K562 (cell line): ENCODE results near the gene CELF4. TPM values are rescaled to one million over a fixed set of nuclear protein-coding genes. Genes with fewer than 3 reads are reported as not detected.
A peak's percentile ranks its signal among the peaks of the same experiment; 100 is the strongest.

Experiments used
- CHD4 ChIP-seq: fragments of 200-600 bp; sonication (generic); IDR thresholded peaks from 3 replicates; pipeline ENCODE4 v1.6.1; 2012; ENCODE audit warnings: low read depth, mild to moderate bottlenecking, mixed read lengths, low read length, inconsistent platforms; ENCODE audit not compliant: insufficient read depth, insufficient replicate concordance, poor library complexity, severe bottlenecking
- FOSL1 ChIP-seq: fragments of 200-800 bp; sonication (Bioruptor generic); conservative IDR thresholded peaks from 2 replicates; pipeline ENCODE4 v1.6.1; 2016; ENCODE audit warnings: missing genetic modification characterization, missing compliant biosample characterization
- GABPB1 ChIP-seq: sonication (generic); formaldehyde crosslinking; IDR thresholded peaks from 2 replicates; pipeline ENCODE4 v1.8.0; 2022; ENCODE audit warnings: mild to moderate bottlenecking, missing genetic modification reagents
- KLF6 ChIP-seq: fragments of 250-450 bp; sonication (Bioruptor Pico); IDR thresholded peaks from 2 replicates; pipeline ENCODE4 v1.4.0; 2020; ENCODE audit warnings: mild to moderate bottlenecking, moderate library complexity, borderline replicate concordance
- PTBP1 ChIP-seq: fragments of 200-400 bp; formaldehyde crosslinking; IDR thresholded peaks from 2 replicates; pipeline ENCODE4 v1.6.1; 2017; ENCODE audit warnings: low read depth, low read length
- RBM39 ChIP-seq: fragments of 200-400 bp; formaldehyde crosslinking; optimal IDR thresholded peaks from 2 replicates; pipeline ENCODE3; 2018; ENCODE audit warnings: low read depth, low read length
- SNAPC5 ChIP-seq: fragments of 250-450 bp; sonication (Bioruptor Pico); IDR thresholded peaks from 2 replicates; pipeline ENCODE4 v1.8.0; 2021; ENCODE audit warnings: moderate library complexity, mild to moderate bottlenecking, inconsistent platforms
- SUPT5H ChIP-seq: fragments of 450-650 bp; IDR thresholded peaks from 2 replicates; pipeline ENCODE4 v1.6.1; 2016
- TCFL5 ChIP-seq: fragments of 250-450 bp; sonication (Bioruptor Pico); conservative IDR thresholded peaks from 2 replicates; pipeline ENCODE4 v1.6.1; 2021; ENCODE audit warnings: mild to moderate bottlenecking, moderate library complexity, matching md5 sums
- TFAM ChIP-seq: fragments of 250-450 bp; sonication (Bioruptor Pico); conservative IDR thresholded peaks from 2 replicates; pipeline ENCODE4 v1.5.0; 2021; ENCODE audit warnings: mild to moderate bottlenecking, moderate library complexity
- XRCC3 ChIP-seq: fragments of 450-650 bp; IDR thresholded peaks from 2 replicates; pipeline ENCODE4 v1.6.1; 2017; ENCODE audit warnings: mild to moderate bottlenecking, moderate library complexity
- ZFP30 ChIP-seq: fragments of 250-450 bp; sonication (Bioruptor Pico); IDR thresholded peaks from 2 replicates; pipeline ENCODE4 v1.8.0; 2022; ENCODE audit warnings: moderate library complexity, mild to moderate bottlenecking, inconsistent platforms, borderline replicate concordance
- ZFX ChIP-seq: sonication (generic); formaldehyde crosslinking; IDR thresholded peaks from 2 replicates; pipeline ENCODE4 v1.8.0; 2022; ENCODE audit warnings: mild to moderate bottlenecking, missing genetic modification reagents, moderate library complexity
- ZNF143 ChIP-seq: sonication (generic); formaldehyde crosslinking; IDR thresholded peaks from 2 replicates; pipeline ENCODE4 v1.9.0; 2022; ENCODE audit warnings: mild to moderate bottlenecking, missing genetic modification reagents
- ZNF146 ChIP-seq: IDR thresholded peaks from one replicate; pipeline ENCODE4 v1.6.1; 2018; ENCODE audit warnings: missing compliant biosample characterization; ENCODE audit not compliant: unreplicated experiment
- ZNF253 ChIP-seq: fragments of 250-450 bp; sonication (Bioruptor Pico); conservative IDR thresholded peaks from 2 replicates; pipeline ENCODE4 v1.6.1; 2021; ENCODE audit warnings: mild to moderate bottlenecking
- ZNF561 ChIP-seq: fragments of 450-650 bp; formaldehyde crosslinking; conservative IDR thresholded peaks from 2 replicates; pipeline ENCODE4 v1.4.0; 2020; ENCODE audit warnings: mild to moderate bottlenecking, moderate library complexity
- ZNF695 ChIP-seq: fragments of 450-650 bp; formaldehyde crosslinking; IDR thresholded peaks from 2 replicates; pipeline ENCODE4 v1.4.0; 2020; ENCODE audit warnings: mild to moderate bottlenecking, moderate library complexity
- polyA plus RNA-seq, 8 experiments: library from polyadenylated mRNA; depleted of rRNA in 4 of 8; stranded (reverse) in 5 of 8; unstranded in 3 of 8; fragments of >200 nt; fragmentation: Nextera tagmentation in 2 of 8; fragmentation: Illumina TruSeq in 1 of 8; extraction: Ambion mirVana in 2 of 8; extraction: Trizol in 1 of 8; gene quantifications; 2 replicates each; pipeline versions ENCODE4 v1.2.1 to v1.2.3, GENCODE V29; 2011 to 2014; ENCODE audit warnings: inconsistent platforms in 1 of 8, missing spikeins in 1 of 8
- total RNA-seq, 7 experiments: library from RNA; depleted of rRNA in 6 of 7; stranded (reverse); fragments of >200 nt in 6 of 7; fragmentation: Illumina TruSeq in 2 of 7; extraction: Trizol in 2 of 7; gene quantifications; 2 replicates each; pipeline versions ENCODE4 v1.2.1 to v1.2.3, GENCODE V29; 2011 to 2021; ENCODE audit warnings: low replicate concordance in 1 of 7
- TF ChIP-seq, protein P1 (sequence below): fragments of 250-450 bp; sonication (Bioruptor Pico); IDR thresholded peaks from 2 replicates; pipeline ENCODE4 v1.4.0; 2020; ENCODE audit warnings: mild to moderate bottlenecking, moderate library complexity, borderline replicate concordance
- TF ChIP-seq, protein P2 (sequence below): fragments of 450-650 bp; IDR thresholded peaks from 2 replicates; pipeline ENCODE4 v1.6.1; 2016; ENCODE audit warnings: borderline replicate concordance
- TF ChIP-seq, protein P3 (sequence below), 3 experiments: IDR thresholded peaks in 2 of 3; conservative IDR thresholded peaks in 1 of 3; 2 replicates each; pipeline ENCODE4 v1.5.1; 2011 to 2012; ENCODE audit warnings: low read length in 3 of 3, mild to moderate bottlenecking in 3 of 3, control low read depth in 2 of 3, improper control_type of control experiment in 1 of 3, inconsistent platforms in 1 of 3, low read depth in 1 of 3, mixed read lengths in 1 of 3, moderate library complexity in 1 of 3; ENCODE audit not compliant: insufficient read depth in 2 of 3

Gene CELF4
- total and polyA plus RNA-seq, 9 of the 15 experiments (the other 6 are each of a cell fraction or from before 2014, with no cell fraction given) = 0.04 to 0.24 (median 0.07) TPM; not detected in 3

DNA sequence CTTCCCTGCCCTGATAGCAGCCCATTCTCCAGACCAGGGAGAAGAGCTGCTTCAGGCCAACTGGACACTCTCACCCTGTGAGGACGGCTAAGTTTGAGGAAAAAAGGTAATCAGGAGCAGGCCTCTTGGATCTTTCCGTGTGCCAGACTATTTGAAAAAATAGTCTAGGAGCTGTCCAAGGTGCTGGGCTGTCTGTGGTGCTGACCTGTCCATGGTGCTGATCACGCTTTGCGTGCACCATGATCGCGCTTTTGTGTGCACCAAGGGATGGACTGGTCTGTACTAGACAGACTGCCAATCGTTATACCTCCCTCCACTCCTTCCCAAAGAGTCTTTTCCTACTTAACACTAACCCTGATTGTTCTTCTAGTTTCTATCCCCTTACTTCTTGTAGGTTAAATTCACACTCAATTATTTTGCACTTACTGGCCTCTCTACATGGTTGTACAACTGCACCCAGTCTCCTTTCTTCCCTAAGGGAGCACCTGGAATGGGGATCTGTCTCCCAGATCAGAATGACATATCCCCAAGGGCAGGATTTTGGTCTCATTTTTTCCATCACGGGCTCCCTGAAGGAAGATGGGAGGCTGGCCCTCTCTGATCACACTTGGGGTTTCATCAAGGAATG lies 295.4 kb downstream of the CELF4 start (continued):
- TF ChIP-seq, protein P1, sequence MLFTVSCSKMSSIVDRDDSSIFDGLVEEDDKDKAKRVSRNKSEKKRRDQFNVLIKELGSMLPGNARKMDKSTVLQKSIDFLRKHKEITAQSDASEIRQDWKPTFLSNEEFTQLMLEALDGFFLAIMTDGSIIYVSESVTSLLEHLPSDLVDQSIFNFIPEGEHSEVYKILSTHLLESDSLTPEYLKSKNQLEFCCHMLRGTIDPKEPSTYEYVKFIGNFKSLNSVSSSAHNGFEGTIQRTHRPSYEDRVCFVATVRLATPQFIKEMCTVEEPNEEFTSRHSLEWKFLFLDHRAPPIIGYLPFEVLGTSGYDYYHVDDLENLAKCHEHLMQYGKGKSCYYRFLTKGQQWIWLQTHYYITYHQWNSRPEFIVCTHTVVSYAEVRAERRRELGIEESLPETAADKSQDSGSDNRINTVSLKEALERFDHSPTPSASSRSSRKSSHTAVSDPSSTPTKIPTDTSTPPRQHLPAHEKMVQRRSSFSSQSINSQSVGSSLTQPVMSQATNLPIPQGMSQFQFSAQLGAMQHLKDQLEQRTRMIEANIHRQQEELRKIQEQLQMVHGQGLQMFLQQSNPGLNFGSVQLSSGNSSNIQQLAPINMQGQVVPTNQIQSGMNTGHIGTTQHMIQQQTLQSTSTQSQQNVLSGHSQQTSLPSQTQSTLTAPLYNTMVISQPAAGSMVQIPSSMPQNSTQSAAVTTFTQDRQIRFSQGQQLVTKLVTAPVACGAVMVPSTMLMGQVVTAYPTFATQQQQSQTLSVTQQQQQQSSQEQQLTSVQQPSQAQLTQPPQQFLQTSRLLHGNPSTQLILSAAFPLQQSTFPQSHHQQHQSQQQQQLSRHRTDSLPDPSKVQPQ (CRISPR knock-in tag) = no peak
- TF ChIP-seq GABPB1 (CRISPR knock-in tag) (peak; percentile 88), SNAPC5 (CRISPR knock-in tag) (no peak), ZNF253 (no peak), ZFX (CRISPR knock-in tag) (peak; percentile 52), ZNF146 (CRISPR knock-in tag) (peak; percentile 76), FOSL1 (tag) (no peak), PTBP1 (no peak), XRCC3 (no peak), RBM39 (peak; percentile 41), SUPT5H (no peak), TCFL5 (CRISPR knock-in tag) (no peak; the same call in 1 of the 2 replicates), KLF6 (CRISPR knock-in tag) (peak; percentile 86; the same call in 1 of the 2 replicates), ZNF695 (CRISPR knock-in tag) (no peak), ZNF143 (CRISPR knock-in tag) (peak; percentile 55; the same call in 1 of the 2 replicates), ZNF561 (CRISPR knock-in tag) (no peak), ZFP30 (CRISPR knock-in tag) (no peak), TFAM (CRISPR knock-in tag) (no peak), CHD4 (no peak)
- TF ChIP-seq, protein P2, sequence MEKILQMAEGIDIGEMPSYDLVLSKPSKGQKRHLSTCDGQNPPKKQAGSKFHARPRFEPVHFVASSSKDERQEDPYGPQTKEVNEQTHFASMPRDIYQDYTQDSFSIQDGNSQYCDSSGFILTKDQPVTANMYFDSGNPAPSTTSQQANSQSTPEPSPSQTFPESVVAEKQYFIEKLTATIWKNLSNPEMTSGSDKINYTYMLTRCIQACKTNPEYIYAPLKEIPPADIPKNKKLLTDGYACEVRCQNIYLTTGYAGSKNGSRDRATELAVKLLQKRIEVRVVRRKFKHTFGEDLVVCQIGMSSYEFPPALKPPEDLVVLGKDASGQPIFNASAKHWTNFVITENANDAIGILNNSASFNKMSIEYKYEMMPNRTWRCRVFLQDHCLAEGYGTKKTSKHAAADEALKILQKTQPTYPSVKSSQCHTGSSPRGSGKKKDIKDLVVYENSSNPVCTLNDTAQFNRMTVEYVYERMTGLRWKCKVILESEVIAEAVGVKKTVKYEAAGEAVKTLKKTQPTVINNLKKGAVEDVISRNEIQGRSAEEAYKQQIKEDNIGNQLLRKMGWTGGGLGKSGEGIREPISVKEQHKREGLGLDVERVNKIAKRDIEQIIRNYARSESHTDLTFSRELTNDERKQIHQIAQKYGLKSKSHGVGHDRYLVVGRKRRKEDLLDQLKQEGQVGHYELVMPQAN = peak; percentile 46; the same call in 1 of the 2 replicates
- TF ChIP-seq, protein P3, sequence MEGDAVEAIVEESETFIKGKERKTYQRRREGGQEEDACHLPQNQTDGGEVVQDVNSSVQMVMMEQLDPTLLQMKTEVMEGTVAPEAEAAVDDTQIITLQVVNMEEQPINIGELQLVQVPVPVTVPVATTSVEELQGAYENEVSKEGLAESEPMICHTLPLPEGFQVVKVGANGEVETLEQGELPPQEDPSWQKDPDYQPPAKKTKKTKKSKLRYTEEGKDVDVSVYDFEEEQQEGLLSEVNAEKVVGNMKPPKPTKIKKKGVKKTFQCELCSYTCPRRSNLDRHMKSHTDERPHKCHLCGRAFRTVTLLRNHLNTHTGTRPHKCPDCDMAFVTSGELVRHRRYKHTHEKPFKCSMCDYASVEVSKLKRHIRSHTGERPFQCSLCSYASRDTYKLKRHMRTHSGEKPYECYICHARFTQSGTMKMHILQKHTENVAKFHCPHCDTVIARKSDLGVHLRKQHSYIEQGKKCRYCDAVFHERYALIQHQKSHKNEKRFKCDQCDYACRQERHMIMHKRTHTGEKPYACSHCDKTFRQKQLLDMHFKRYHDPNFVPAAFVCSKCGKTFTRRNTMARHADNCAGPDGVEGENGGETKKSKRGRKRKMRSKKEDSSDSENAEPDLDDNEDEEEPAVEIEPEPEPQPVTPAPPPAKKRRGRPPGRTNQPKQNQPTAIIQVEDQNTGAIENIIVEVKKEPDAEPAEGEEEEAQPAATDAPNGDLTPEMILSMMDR (IDR thresholded peaks at IDR 0.05 in 2 of 3, conservative IDR thresholded peaks at IDR 0.05 in 1 of 3; ENCODE audit: insufficient read depth in 2 of 3, low read depth in 1 of 3, low read length in 3 of 3) = no peak
